Ishikawa (cell line): ENCODE measurements around the gene PTGFRN.

Source experiments
- CEBPB ChIP-seq: IDR thresholded peaks from 2 replicates; pipeline ENCODE4 v1.6.1; 2012
- CREB1 ChIP-seq: IDR thresholded peaks from 2 replicates; pipeline ENCODE4 v1.6.1; 2012; ENCODE audit warnings: low read depth
- EGR1 ChIP-seq: IDR thresholded peaks from 2 replicates; pipeline ENCODE4 v1.6.1; 2012
- EP300 ChIP-seq: IDR thresholded peaks from 2 replicates; pipeline ENCODE4 v1.6.1; 2012; ENCODE audit warnings: borderline replicate concordance
- FOXM1 ChIP-seq: IDR thresholded peaks from 2 replicates; pipeline ENCODE4 v1.6.1; 2012; ENCODE audit warnings: low read depth, borderline replicate concordance
- NFIC ChIP-seq: IDR thresholded peaks from 2 replicates; pipeline ENCODE4 v1.6.1; 2012
- RAD21 ChIP-seq: IDR thresholded peaks from 2 replicates; pipeline ENCODE4 v1.6.1; 2012; ENCODE audit warnings: low read depth
- TAF1 ChIP-seq: IDR thresholded peaks from 2 replicates; pipeline ENCODE4 v1.6.1; 2012; ENCODE audit warnings: low read depth, mild to moderate bottlenecking
- TCF12 ChIP-seq: IDR thresholded peaks from 2 replicates; pipeline ENCODE4 v1.6.1; 2012; ENCODE audit warnings: low read depth
- TEAD4 ChIP-seq: IDR thresholded peaks from 2 replicates; pipeline ENCODE4 v1.6.1; 2012
- YY1 ChIP-seq: IDR thresholded peaks from 2 replicates; pipeline ENCODE4 v1.6.1; 2012; ENCODE audit warnings: low read depth
- ZBTB7A ChIP-seq: IDR thresholded peaks from 2 replicates; pipeline ENCODE4 v1.6.1; 2012; ENCODE audit warnings: low read depth
- TF ChIP-seq, protein P1 (sequence below): IDR thresholded peaks from 2 replicates; pipeline ENCODE4 v1.6.1; 2012
- TF ChIP-seq, protein P2 (sequence below): IDR thresholded peaks from 2 replicates; pipeline ENCODE4 v1.6.1; 2012
- TF ChIP-seq, protein P3 (sequence below): IDR thresholded peaks from 2 replicates; pipeline ENCODE4 v1.6.1; 2012; ENCODE audit warnings: low read depth, mild to moderate bottlenecking

The PTGFRN gene

DNA sequence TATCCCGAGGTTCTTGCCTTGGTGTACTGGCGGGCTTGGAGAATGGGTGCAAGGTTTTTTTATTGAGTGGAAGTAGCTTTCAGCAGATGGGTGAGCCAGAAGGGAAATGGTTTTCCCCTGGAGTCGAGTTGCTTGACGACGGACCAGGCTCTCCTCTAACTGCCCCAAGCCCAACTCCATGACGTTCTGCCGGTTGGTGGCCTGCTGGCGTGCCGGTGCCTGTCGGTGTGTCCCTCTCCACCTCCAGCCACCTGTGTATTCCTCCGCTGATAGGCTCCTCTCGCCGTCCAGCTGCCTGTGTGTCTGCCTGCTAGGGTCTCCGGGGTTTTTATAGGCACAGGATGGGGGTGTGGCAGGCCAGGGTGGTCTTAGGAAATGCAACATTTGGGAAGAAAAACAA is 34.3 kb upstream of the PTGFRN start:
- TF ChIP-seq CEBPB (no peak), EGR1 (no peak), RAD21 (no peak), TCF12 (no peak), TAF1 (no peak), TEAD4 (no peak), YY1 (no peak), FOXM1 (no peak), ZBTB7A (no peak), EP300 (no peak), NFIC (no peak), CREB1 (no peak)
- TF ChIP-seq, protein P1, sequence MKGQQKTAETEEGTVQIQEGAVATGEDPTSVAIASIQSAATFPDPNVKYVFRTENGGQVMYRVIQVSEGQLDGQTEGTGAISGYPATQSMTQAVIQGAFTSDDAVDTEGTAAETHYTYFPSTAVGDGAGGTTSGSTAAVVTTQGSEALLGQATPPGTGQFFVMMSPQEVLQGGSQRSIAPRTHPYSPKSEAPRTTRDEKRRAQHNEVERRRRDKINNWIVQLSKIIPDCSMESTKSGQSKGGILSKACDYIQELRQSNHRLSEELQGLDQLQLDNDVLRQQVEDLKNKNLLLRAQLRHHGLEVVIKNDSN, result no peak
- TF ChIP-seq, protein P2, sequence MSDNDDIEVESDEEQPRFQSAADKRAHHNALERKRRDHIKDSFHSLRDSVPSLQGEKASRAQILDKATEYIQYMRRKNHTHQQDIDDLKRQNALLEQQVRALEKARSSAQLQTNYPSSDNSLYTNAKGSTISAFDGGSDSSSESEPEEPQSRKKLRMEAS, result no peak
- TF ChIP-seq, protein P3, sequence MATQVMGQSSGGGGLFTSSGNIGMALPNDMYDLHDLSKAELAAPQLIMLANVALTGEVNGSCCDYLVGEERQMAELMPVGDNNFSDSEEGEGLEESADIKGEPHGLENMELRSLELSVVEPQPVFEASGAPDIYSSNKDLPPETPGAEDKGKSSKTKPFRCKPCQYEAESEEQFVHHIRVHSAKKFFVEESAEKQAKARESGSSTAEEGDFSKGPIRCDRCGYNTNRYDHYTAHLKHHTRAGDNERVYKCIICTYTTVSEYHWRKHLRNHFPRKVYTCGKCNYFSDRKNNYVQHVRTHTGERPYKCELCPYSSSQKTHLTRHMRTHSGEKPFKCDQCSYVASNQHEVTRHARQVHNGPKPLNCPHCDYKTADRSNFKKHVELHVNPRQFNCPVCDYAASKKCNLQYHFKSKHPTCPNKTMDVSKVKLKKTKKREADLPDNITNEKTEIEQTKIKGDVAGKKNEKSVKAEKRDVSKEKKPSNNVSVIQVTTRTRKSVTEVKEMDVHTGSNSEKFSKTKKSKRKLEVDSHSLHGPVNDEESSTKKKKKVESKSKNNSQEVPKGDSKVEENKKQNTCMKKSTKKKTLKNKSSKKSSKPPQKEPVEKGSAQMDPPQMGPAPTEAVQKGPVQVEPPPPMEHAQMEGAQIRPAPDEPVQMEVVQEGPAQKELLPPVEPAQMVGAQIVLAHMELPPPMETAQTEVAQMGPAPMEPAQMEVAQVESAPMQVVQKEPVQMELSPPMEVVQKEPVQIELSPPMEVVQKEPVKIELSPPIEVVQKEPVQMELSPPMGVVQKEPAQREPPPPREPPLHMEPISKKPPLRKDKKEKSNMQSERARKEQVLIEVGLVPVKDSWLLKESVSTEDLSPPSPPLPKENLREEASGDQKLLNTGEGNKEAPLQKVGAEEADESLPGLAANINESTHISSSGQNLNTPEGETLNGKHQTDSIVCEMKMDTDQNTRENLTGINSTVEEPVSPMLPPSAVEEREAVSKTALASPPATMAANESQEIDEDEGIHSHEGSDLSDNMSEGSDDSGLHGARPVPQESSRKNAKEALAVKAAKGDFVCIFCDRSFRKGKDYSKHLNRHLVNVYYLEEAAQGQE, result no peak

DNA sequence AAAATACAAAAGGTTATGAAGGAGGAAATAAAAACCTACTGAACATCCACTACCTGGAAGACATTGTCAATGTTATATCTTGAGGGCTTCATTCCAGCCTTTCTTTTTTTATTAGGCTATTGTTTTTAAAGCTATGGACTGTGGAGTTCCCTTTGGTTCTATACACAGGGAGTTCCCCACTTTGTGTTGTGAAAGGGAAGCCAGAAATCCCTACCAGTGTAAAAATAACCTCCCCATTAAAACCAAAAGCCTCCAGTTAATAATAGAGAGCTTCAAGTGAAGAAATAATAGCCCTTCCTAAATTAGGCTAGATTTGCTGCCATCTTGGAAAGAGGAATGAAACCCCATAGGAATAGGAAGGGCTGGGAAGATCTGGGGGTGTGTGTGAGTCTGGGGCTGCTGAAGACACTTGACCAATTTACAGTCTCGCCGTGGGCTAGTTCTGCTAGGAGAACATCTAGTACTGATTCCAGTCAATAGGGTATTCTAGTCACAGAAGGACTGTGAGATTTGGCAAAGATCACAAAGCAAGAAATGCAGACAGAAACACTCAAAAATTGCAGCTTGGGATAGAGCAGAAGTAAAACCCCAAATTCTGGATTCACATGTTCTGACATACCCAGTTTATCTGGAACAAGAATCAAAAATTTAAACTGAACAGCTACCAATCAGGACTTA is 32.4 kb upstream of the PTGFRN start:
- TF ChIP-seq YY1, result no peak
- no peak for TF ChIP-seq TAF1
- no peak for TF ChIP-seq FOXM1

DNA sequence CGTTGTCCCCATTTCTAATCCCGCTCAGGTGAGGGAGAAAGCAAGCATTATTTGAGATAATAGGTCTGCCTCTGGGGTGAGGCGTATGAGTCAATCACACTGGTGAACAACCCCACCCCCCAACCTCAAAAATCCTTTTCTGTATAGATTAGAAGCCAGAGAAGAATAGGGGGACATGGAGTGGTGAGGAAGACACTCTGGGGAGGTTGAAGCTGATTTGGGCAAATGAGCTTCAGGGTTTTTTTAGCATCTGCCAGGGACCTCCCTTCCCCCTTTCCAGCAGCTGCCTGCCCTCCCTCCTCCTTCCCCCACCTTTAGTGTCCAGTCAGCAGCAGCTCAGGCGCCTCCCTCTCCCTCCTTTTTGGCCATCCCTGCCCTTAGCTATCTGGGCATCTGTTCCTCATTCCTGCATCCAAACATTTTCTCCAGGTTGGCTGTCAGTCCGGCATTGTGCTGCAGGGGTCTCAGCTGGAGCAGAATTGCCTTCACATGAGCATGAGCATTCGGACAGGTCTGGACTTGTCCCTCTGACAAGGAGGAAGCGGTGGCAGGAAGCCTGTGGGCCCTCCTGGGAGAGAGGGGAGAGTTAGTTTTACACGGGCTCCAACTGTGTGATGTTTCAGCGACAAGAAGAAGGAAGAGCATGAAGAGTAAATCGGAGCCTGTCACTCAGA is 30.8 kb upstream of the PTGFRN start:
- no peak for TF ChIP-seq FOXM1
- no peak for TF ChIP-seq TAF1
- no peak for TF ChIP-seq EGR1
- TF ChIP-seq NFIC, result no peak
- TF ChIP-seq EP300, result no peak

DNA sequence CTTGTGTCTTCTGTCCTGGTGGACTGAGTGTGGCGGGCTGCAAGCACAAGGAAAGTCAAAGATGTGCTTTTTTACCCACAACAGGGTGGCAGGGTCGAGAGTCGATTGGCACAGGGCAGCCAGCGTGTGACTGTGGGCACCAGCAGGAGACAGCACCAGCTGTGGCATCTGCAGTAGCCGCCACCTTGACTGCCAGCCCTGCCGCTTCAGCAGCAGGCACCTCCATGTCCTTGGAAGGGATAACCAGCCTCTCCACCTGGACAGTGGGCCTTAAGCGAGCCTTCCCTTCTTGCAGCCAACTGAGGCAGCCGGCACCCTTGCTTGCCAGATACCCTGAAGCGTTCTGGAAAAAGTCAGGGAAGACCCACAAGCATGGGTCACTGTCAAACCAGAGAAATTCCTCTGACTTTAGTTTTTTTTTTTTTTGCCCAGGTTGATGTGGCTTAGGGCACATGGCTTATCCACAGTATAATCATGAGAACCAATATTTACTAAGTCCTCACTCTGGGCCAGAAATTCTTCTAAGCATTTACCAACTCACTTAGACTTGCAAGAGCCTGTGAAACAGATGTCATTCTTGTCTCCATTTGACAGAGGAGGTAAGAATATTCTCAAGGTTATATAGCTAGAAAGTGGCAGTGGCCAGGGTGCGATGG is 30.1 kb upstream of the PTGFRN start:
- TF ChIP-seq NFIC (no peak), TAF1 (no peak), FOXM1 (no peak), CREB1 (no peak), TEAD4 (no peak), CEBPB (no peak), ZBTB7A (no peak)
- TF ChIP-seq, protein P3, result no peak
- TF ChIP-seq, protein P1, result no peak

DNA sequence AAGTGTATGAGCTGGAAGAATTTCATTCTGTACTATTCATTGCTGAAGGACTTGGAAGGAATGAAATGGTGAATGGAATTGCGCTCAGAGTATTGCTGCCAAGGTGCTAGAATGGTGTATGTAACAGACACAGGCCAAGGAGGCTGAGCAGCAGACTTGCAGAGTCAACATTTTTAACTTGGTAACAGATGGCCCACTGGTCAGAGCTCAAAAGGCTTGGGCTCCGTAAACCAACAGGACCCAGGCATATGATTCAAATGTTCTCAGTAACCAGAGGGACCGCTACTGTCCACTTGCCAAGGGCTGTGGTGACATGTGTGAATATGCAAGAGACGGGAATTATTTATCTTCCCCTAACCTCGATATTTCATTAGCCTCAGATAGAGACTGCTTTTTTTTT is 28.8 kb upstream of the PTGFRN start:
- TF ChIP-seq CREB1, result no peak
- TF ChIP-seq RAD21, result no peak
- no peak for TF ChIP-seq TCF12
- no peak for TF ChIP-seq FOXM1
- TF ChIP-seq EP300, result no peak

DNA sequence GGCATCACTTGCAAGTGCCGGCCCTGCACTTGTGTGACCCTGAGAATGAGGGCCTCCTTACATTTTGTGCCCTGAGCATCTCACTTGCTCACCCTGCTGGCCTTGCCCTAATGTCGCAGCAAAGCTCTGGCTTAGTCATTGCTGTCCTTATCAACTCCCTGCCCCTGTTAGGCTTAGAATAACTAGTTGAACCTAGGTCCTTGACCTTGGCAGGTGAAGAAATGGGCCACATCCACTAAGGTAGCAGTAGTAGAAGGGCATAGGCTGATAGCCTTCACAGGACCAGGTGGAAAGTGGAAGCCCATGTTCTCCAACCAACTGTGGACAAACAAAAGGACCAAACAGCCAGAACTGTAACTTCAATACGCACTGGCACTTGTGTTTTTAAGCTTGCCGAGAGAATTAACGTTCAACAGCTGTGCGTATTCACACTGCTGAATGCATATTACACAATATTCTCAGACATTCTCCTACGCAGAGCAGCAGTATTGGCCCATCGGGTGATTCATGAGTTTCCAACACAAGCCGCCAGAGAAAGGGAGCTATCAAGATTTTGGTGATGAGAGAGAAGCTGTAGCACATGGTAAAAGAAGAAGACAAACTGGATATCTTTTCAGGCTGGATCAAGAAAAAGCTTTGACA is 27.7 kb upstream of the PTGFRN start:
- TF ChIP-seq ZBTB7A, result no peak
- no peak for TF ChIP-seq TEAD4
- no peak for TF ChIP-seq NFIC
- TF ChIP-seq FOXM1, result no peak
- TF ChIP-seq RAD21, result peak; percentile 63
- TF ChIP-seq, protein P1, result no peak
- no peak for TF ChIP-seq EP300
- TF ChIP-seq CEBPB, result no peak
